H1 (cell line): ENCODE data around the gene HNRNPU. TPM values are rescaled to one million over a fixed set of nuclear protein-coding genes. Genes with fewer than 3 reads are reported as not detected.

Source experiments
- CTCF ChIA-PET: fragments of 300-600 bp; sonication (Branson Sonifier 250); formaldehyde crosslinking; loops from one replicate; lab custom pipeline; 2021; ENCODE audit not compliant: partially characterized antibody; lab: Charles Lee
- POLR2A ChIA-PET: fragments of 300-600 bp; sonication (Branson Sonifier 250); formaldehyde crosslinking; loops from one replicate; lab custom pipeline; 2021; ENCODE audit warnings: inconsistent platforms; ENCODE audit not compliant: partially characterized antibody; lab: Charles Lee
- DNase-seq, 2 experiments: peaks; one replicate each; pipeline versions ENCODE4 v3.0.0 to v3.0.0-alpha.2; 2010 to 2022; ENCODE audit warnings: low spot score in 2 of 2, low read depth in 1 of 2, mixed read lengths in 1 of 2
- FAIRE-seq: peaks from 2 replicates; lab custom pipeline; 2011; peaks lifted over from hg19 to GRCh38; lab: Jason Lieb, UNC
- H2AFZ ChIP-seq: 2 replicates; pipeline ENCODE4 v1.8.1; 2012; ENCODE audit warnings: low read length, inconsistent platforms
- H2AK5ac ChIP-seq: 2 replicates; pipeline ENCODE4 v1.6.1; 2013; ENCODE audit warnings: low read depth, low read length
- H2BK120ac ChIP-seq: replicated peaks from 2 replicates; pipeline ENCODE3; 2013; ENCODE audit warnings: low read depth, low read length, inconsistent platforms
- H2BK12ac ChIP-seq: 2 replicates; pipeline ENCODE4 v1.6.1; 2013; ENCODE audit warnings: low read depth, low read length
- H2BK15ac ChIP-seq: 2 replicates; pipeline ENCODE4 v1.6.1; 2013; ENCODE audit warnings: low read length
- H2BK20ac ChIP-seq: 2 replicates; pipeline ENCODE4 v1.6.1; 2013; ENCODE audit warnings: low read length
- H2BK5ac ChIP-seq: 2 replicates; pipeline ENCODE4 v1.6.1; 2013; ENCODE audit warnings: low read depth, low read length
- H3K14ac ChIP-seq: 2 replicates; pipeline ENCODE4 v1.6.1; 2013; ENCODE audit warnings: inconsistent platforms; ENCODE audit not compliant: insufficient read length
- H3K18ac ChIP-seq: 2 replicates; pipeline ENCODE4 v1.6.1; 2013; ENCODE audit warnings: low read length; ENCODE audit errors: extremely low read depth
- H3K23ac ChIP-seq: 2 replicates; pipeline ENCODE4 v1.6.1; 2013; ENCODE audit warnings: inconsistent platforms; ENCODE audit not compliant: insufficient read length
- H3K23me2 ChIP-seq: 2 replicates; pipeline ENCODE4 v1.6.1; 2013; ENCODE audit warnings: low read depth, low read length
- H3K27ac ChIP-seq: 2 replicates; pipeline ENCODE4 v1.6.1; 2011; ENCODE audit warnings: low read depth, low read length, inconsistent platforms
- H3K27me3 ChIP-seq, 4 experiments: replicated peaks in 1 of 4; 1 replicate in 1 of 4; 2 replicates in 3 of 4; pipeline versions ENCODE4 v1.6.1 to v1.8.1; 2011 to 2013; ENCODE audit warnings: low read length in 3 of 4, mild to moderate bottlenecking in 3 of 4, inconsistent platforms in 2 of 4, mixed read lengths in 2 of 4, moderate library complexity in 1 of 4; ENCODE audit not compliant: control insufficient read depth in 3 of 4, insufficient read depth in 3 of 4; ENCODE audit errors: extremely low read depth in 1 of 4
- H3K36me3 ChIP-seq, 4 experiments: 2 replicates each; pipeline versions ENCODE4 v1.6.1 to v1.8.1; 2011 to 2013; ENCODE audit warnings: mild to moderate bottlenecking in 4 of 4, low read length in 3 of 4, moderate library complexity in 2 of 4, control low read depth in 1 of 4, inconsistent platforms in 1 of 4; ENCODE audit not compliant: insufficient read depth in 4 of 4, control insufficient read depth in 2 of 4
- H3K4ac ChIP-seq: replicated peaks from 2 replicates; pipeline ENCODE3; 2013; ENCODE audit warnings: low read length, low read depth, mixed read lengths, inconsistent platforms; ENCODE audit not compliant: insufficient read length
- H3K4me1 ChIP-seq, 4 experiments: replicated peaks in 1 of 4; 1 replicate in 1 of 4; 2 replicates in 3 of 4; pipeline versions ENCODE4 v1.6.1 to v1.8.1; 2011 to 2013; ENCODE audit warnings: low read length in 3 of 4, inconsistent platforms in 2 of 4, mixed read lengths in 1 of 4; ENCODE audit not compliant: insufficient read depth in 4 of 4, control insufficient read depth in 3 of 4
- H3K4me2 ChIP-seq, 2 experiments: 2 replicates each; pipeline versions ENCODE4 v1.6.1 to v1.8.1; 2011 to 2013; ENCODE audit warnings: low read depth in 2 of 2, low read length in 2 of 2, control low read depth in 1 of 2, inconsistent platforms in 1 of 2, mild to moderate bottlenecking in 1 of 2; ENCODE audit not compliant: insufficient read depth in 1 of 2
- H3K4me3 ChIP-seq, 4 experiments: fragments of 200-600, 300-600 bp in 1 of 4; sonication (generic), shearing (Covaris generic), sonication (Bioruptor Twin) in 1 of 4; 2 replicates each; pipeline versions ENCODE4 v1.5.1 to v1.8.1; 2011 to 2016; ENCODE audit warnings: low read length in 4 of 4, low read depth in 3 of 4, control low read depth in 2 of 4, inconsistent platforms in 2 of 4, mild to moderate bottlenecking in 2 of 4, mixed read lengths in 1 of 4, moderate library complexity in 1 of 4; ENCODE audit not compliant: insufficient read depth in 2 of 4; ENCODE audit errors: extremely low read depth in 1 of 4
- H3K56ac ChIP-seq: replicated peaks from 2 replicates; pipeline ENCODE3; 2013; ENCODE audit warnings: low read depth, mild to moderate bottlenecking, mixed read lengths, low read length, inconsistent platforms; ENCODE audit not compliant: insufficient read length
- H3K79me1 ChIP-seq: 2 replicates; pipeline ENCODE4 v1.6.1; 2013; ENCODE audit warnings: low read depth, low read length, control low read depth
- H3K79me2 ChIP-seq, 2 experiments: 2 replicates each; pipeline versions ENCODE4 v1.6.1 to v1.8.1; 2012 to 2013; ENCODE audit warnings: low read length in 2 of 2, mild to moderate bottlenecking in 2 of 2, inconsistent platforms in 1 of 2; ENCODE audit not compliant: insufficient read depth in 2 of 2, control insufficient read depth in 1 of 2
- H3K9ac ChIP-seq, 4 experiments: replicated peaks in 1 of 4; 1 replicate in 1 of 4; 2 replicates in 3 of 4; pipeline versions ENCODE4 v1.6.1 to v1.8.1; 2011 to 2013; ENCODE audit warnings: low read depth in 3 of 4, low read length in 3 of 4, control low read depth in 2 of 4, mild to moderate bottlenecking in 2 of 4, moderate library complexity in 2 of 4, inconsistent platforms in 1 of 4; ENCODE audit errors: extremely low read depth in 1 of 4
- H3K9me3 ChIP-seq, 2 experiments: 2 replicates each; pipeline versions ENCODE4 v1.6.1 to v1.8.1; 2012 to 2013; ENCODE audit warnings: mild to moderate bottlenecking in 2 of 2, moderate library complexity in 2 of 2, control low read depth in 1 of 2, inconsistent platforms in 1 of 2, low read depth in 1 of 2, low read length in 1 of 2, mixed read lengths in 1 of 2; ENCODE audit not compliant: insufficient read depth in 2 of 2
- H4K20me1 ChIP-seq, 2 experiments: replicated peaks in 1 of 2; 2 replicates each; pipeline versions ENCODE3 to v1.8.1; 2011 to 2013; ENCODE audit warnings: inconsistent platforms in 2 of 2, low read length in 2 of 2, mild to moderate bottlenecking in 1 of 2; ENCODE audit not compliant: insufficient read depth in 2 of 2, control insufficient read depth in 1 of 2
- H4K5ac ChIP-seq: 2 replicates; pipeline ENCODE4 v1.6.1; 2013; ENCODE audit warnings: low read length, low read depth, mixed read lengths, inconsistent platforms; ENCODE audit not compliant: insufficient read length
- H4K8ac ChIP-seq: 2 replicates; pipeline ENCODE4 v1.8.0; 2013; ENCODE audit warnings: mild to moderate bottlenecking, moderate library complexity, low read length, inconsistent platforms; ENCODE audit not compliant: insufficient read depth; ENCODE audit errors: extremely low read depth
- H4K91ac ChIP-seq: replicated peaks from 2 replicates; pipeline ENCODE3; 2013; ENCODE audit warnings: low read length, mixed read lengths, inconsistent platforms; ENCODE audit not compliant: insufficient read length
- ASH2L ChIP-seq: fragments of 200-600, 300-600 bp; sonication (generic); IDR thresholded peaks from one replicate; pipeline ENCODE4 v1.7.1; 2017; ENCODE audit warnings: low read length
- CEBPB ChIP-seq: IDR thresholded peaks from 2 replicates; pipeline ENCODE4 v1.6.1; 2012; ENCODE audit warnings: low read depth, low read length
- NANOG ChIP-seq: IDR thresholded peaks from 2 replicates; pipeline ENCODE4 v1.6.1; 2011; ENCODE audit warnings: low read length, low read depth, mild to moderate bottlenecking, inconsistent platforms; ENCODE audit not compliant: insufficient read depth, poor library complexity, severe bottlenecking
- RAD21 ChIP-seq, 2 experiments: IDR thresholded peaks in 1 of 2; conservative IDR thresholded peaks in 1 of 2; 2 replicates each; pipeline ENCODE4 v1.6.1; 2011; ENCODE audit warnings: low read depth in 2 of 2, low read length in 2 of 2, improper control_type of control experiment in 1 of 2, inconsistent platforms in 1 of 2, mild to moderate bottlenecking in 1 of 2, moderate library complexity in 1 of 2
- WGBS, 2 experiments: shearing (Covaris generic) in 1 of 2; methylation state at CpG; one replicate each; pipeline versions ENCODE4 v1.1.6 to v1.1.7; 2013 to 2015; ENCODE audit warnings: low lambda C conversion rate in 2 of 2, mixed read lengths in 2 of 2, inconsistent platforms in 1 of 2, low coverage in 1 of 2, missing lambda C conversion rate in 1 of 2; ENCODE audit not compliant: insufficient replicate concordance in 2 of 2, insufficient coverage in 1 of 2, insufficient read length in 1 of 2; ENCODE audit errors: extremely low coverage in 1 of 2, missing lambda C conversion rate in 1 of 2; 5-methylcytosine and 5-hydroxymethylcytosine counted together
- polyA plus RNA-seq, 7 experiments: library from polyadenylated mRNA; depleted of rRNA in 3 of 7; stranded (reverse) in 5 of 7; unstranded in 2 of 7; fragments of >200 nt in 5 of 7; fragments of 200-250 nt in 2 of 7; gene quantifications; 1 replicate in 5 of 7; 2 replicates in 1 of 7; 4 replicates in 1 of 7; pipeline versions ENCODE4 v1.2.1 to v1.2.3, GENCODE V29; 2011 to 2013; ENCODE audit warnings: missing spikeins in 2 of 7, mixed read lengths in 2 of 7
- total RNA-seq: library from RNA; stranded (reverse); fragmentation: NEBNext Ultra II Directional; extraction: Animal tissue kit (Norgen Biotek cat#: 25700); gene quantifications from 2 replicates; pipeline ENCODE4 v1.2.1, GENCODE V29; 2021

The HNRNPU gene
- total and polyA plus RNA-seq, 2 of the 8 experiments (the other 6 are each of a cell fraction or from before 2014, with no cell fraction given) = 95.6 to 606 TPM

- CTCF ChIA-PET = interaction anchor here (0.5 to 1.4 kb wide), 6 partner anchors 7 to 205 kb away, joined by 3 to 5 read pairs (median 3); a partner anchor contains a TSS
- H4K5ac ChIP-seq = no peak overlapping the region
- H4K8ac ChIP-seq = no peak overlapping the region
- no peak overlapping the region for H3K14ac ChIP-seq
- no peak overlapping the region for H3K18ac ChIP-seq
- H3K4ac ChIP-seq = no peak overlapping the region
- H2AFZ ChIP-seq = peak overlapping the region; percentile 65; the same call in 1 of the 2 replicates
- no peak overlapping the region for H3K27ac ChIP-seq
- peaks cover 0 to 3% (median 1%) of the 10 kb centered on the region in 4 experiments; a peak in 3 of 7 replicates for H3K4me1 ChIP-seq
- peaks cover 0 to 5% of the 10 kb centered on the region in 2 experiments; a peak in 2 of 4 replicates for H3K79me2 ChIP-seq
- no peak overlapping the region for H4K91ac ChIP-seq
- H3K4me3 ChIP-seq = no peak overlapping the region
- H3K23ac ChIP-seq = no peak overlapping the region
- no peaks in the 10 kb centered on the region for H3K27me3 ChIP-seq
- POLR2A ChIA-PET = interaction anchor here (0.6 to 29.6 kb wide), 4 partner anchors 6 to 422 kb away, joined by 3 to 677 read pairs (median 213); partner anchors contain the start of genes COX20 and HNRNPU
- H2BK20ac ChIP-seq = no peak overlapping the region
- H3K9ac ChIP-seq = no peak overlapping the region
- peaks cover 3% of the 10 kb centered on the region; the same call in 1 of the 2 replicates for H3K23me2 ChIP-seq
- no peaks in the 10 kb centered on the region for H3K79me1 ChIP-seq
- no peaks in the 10 kb centered on the region for H3K9me3 ChIP-seq
- no peak overlapping the region for H2BK12ac ChIP-seq
- H4K20me1 ChIP-seq = no peaks in the 10 kb centered on the region
- no peak overlapping the region for H2BK120ac ChIP-seq
- DNase-seq (no peak), FAIRE-seq (no peak)
- H2BK5ac ChIP-seq = no peak overlapping the region
- H3K56ac ChIP-seq = no peak overlapping the region
- no peak overlapping the region for H2AK5ac ChIP-seq
- H2BK15ac ChIP-seq = no peak overlapping the region
- no peaks in the 10 kb centered on the region for H3K36me3 ChIP-seq
- WGBS, 2 experiments = 89% methylated on average over 12 of the region's 12 CpGs; no CpG with 5 or more reads in 1 of the 2 experiments
- no peak overlapping the region for H3K4me2 ChIP-seq
- TF ChIP-seq RAD21 (IDR thresholded peaks at IDR 0.05 in 1 of 2, conservative IDR thresholded peaks at IDR 0.05 in 1 of 2; ENCODE audit: low read depth in 2 of 2, low read length in 2 of 2) = no peak
- TF ChIP-seq NANOG = no peak
- TF ChIP-seq ASH2L = no peak
- TF ChIP-seq CEBPB = no peak
Measured at GRCh38 chr1:244869364-244869827, 5.1 kb upstream of the HNRNPU start.
